Stimulated activated naive CD4-positive, alpha-beta T cell treated with Interleukin-2 at 50 U/mL for 16 hours (primary cell): ENCODE measurements around the gene SRGAP1.

ENCODE experiments used
- DNase-seq: peaks from one replicate; lab custom pipeline; 2025; lab: John Stamatoyannopoulos, UW

The SRGAP1 gene

GRCh38 chr12:63844391-63845341 is at the start of gene SRGAP1:
TSS of gene SRGAP1 (plus strand) at chr12:63844700. CDS start at chr12:63844817, 117 bp downstream.
- no peak for DNase-seq

- no peak for DNase-seq
Observed at GRCh38 chr12:63795032-63795687, 49.3 kb upstream of the SRGAP1 start.

DNA sequence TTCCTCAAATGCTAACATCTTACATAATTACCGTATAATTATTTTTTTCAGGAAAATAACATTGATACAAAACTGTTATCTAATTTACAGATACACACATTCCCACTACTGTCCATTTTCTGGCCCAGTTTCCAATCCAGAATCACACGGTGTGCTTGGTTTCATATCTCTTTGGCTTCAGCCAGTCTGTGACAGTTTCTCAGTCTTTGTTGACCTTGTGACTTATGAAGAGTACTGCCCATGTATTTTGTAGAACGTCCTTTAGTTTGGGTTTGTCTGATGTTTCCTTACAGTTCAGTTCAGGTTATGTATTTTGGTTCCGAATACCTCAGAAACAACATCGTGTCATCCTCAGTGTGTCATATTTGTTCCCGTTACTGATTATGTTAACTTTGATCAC is 48.6 kb upstream of the SRGAP1 start:
- DNase-seq = no peak

GRCh38 chr12:63802012-63802608 is 42.4 kb upstream of the SRGAP1 start:
- DNase-seq = no peak

- no peak for DNase-seq
Observed at GRCh38 chr12:63804746-63805145, 39.8 kb upstream of the SRGAP1 start.

GRCh38 chr12:63805704-63806672 is 38.5 kb upstream of the SRGAP1 start:
- DNase-seq = no peak

DNA sequence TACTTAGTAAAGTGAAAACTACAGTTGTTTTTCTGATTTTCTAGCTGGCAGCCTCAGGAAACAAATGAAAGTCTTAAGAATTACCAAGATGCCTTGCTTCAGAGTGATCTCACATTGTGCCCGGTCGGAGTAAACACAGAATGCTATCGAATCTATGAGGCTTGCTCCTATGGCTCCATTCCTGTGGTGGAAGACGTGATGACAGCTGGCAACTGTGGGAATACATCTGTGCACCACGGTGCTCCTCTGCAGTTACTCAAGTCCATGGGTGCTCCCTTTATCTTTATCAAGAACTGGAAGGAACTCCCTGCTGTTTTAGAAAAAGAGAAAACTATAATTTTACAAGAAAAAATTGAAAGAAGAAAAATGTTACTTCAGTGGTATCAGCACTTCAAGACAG is 35.9 kb upstream of the SRGAP1 start:
- DNase-seq = no peak

DNA sequence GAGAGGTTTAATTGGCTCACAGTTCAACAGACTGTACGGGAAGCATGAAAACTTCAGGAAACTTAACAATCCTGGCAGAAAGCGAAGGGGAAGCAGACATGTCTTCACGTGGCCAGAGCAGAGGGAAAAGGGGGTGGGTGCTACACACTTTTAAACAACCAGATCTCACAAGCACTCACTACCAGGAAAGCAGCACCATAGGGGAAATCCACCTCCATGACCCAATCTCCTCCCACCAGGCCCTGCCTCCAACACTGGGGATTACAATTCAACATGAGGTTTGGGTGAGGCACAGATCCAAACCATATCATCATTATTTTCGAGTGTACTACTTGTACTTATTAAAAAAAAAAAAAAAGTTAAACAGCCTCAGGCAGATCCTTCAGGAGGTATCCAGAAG is 34.9 kb upstream of the SRGAP1 start:
- no peak for DNase-seq

- no peak for DNase-seq
Observed at GRCh38 chr12:63811334-63811733, 33.2 kb upstream of the SRGAP1 start.

- DNase-seq = no peak
Observed at GRCh38 chr12:63811755-63812154, 32.7 kb upstream of the SRGAP1 start.

DNA sequence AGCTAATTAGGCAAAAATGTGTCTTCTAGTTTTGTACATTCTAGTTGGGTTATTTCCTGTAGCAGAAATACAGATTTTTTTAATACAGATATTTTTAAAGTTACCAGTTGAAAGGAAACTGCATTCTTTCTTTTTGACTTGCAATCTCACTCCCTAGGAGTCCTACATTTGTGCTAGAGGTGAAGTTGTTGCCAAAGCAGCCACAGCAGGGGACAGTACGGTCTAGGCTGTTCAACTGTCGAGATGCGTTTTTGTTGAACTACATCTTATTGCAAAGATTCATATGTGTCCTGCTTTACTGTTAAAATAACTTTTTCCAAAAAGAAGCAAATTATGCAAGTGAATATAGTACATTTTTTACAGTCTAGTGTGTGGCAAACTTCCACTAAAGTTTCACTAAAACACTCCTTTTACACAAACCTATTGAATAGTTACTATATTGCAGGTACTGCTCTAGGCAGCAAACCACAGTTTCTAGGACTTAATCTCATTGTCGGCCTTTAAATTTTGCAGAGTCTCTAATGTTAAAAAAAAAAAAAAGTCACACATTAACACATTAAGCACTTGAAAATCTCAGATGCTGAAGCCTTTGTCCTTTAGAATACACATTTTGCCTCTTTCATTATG is 30.2 kb upstream of the SRGAP1 start:
- DNase-seq = no peak

DNA sequence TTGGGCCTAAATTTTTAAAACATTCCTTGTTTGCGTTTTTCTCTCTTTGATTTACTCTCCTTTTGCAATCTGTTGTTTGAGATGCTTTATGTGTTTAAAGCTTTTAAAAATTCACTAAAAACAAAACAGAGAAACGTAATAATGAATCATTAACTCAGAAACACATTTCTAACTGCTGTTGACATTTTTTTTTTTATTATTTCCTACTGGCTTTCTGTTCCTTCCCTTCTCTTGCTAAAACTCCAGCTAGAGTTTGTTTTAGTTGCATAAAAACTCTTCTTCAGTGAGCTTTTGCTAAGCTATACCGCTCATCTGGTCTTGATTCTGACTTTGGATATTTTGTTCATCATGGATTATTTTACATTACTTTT is 29.0 kb upstream of the SRGAP1 start:
- no peak for DNase-seq

DNA sequence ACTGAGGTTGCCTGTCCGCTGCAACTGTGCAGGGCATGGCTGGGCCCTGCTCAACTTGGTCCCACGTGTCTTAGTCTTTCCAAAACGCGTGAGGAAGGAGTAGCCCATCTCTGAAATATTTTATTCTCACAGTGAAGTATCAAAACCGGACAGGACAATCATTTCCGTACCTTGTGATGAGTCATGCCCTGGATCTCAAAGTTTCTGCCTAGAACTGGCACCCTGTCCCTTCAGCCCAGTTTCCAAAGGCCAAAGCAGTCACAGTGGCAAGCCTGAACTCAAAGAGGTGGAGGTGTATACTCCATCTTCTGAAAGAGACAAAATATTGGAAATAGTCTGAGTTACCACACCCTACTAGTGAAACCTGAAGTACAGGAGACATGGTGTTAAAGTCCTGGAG is 28.5 kb upstream of the SRGAP1 start:
- no peak for DNase-seq

DNA sequence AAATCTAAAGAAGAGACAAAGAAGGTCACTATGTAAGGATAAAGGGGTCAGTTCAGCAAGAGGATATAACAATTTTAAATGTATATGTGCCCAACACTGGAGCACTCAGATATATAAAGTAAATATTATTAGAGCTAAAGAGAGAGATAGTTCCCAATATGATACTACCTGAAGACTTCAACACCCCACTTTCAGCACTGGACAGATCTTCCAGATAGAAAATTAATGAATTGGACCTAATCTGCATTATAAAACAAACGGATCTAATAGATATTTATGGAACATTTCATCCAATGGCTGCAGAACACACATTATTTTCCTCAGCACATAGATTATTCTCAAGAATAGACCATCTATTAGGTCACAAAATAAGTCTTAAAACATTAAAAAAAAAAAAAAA is 24.1 kb upstream of the SRGAP1 start:
- DNase-seq = no peak

DNA sequence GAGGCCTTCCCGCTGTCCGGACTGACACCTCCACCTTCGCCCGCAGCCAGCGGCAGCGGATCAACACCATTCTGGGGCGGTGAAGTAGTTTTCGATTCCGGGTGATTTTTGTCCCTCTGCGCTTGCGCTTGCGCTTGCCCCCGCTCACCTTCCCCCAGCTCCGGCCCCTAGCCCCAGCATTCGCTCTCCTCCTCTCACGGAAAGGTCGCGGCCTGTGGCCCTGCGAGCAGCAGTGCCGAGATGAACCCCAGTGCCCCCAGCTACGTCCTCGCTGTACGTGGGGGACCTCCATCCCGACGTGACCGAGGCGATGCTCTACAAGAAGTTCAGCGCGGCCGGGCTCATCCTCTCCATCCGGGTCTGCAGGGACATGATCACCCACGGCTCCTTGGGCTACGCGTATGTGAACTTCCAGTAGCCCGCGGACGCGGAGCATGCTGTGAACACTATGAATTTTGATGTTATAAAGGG is 22.7 kb upstream of the SRGAP1 start:
- DNase-seq = no peak

- no peak for DNase-seq
Observed at GRCh38 chr12:63822352-63822751, 22.1 kb upstream of the SRGAP1 start.

GRCh38 chr12:63823040-63823439 is 21.5 kb upstream of the SRGAP1 start:
- DNase-seq = no peak

GRCh38 chr12:63826006-63826585 is 18.4 kb upstream of the SRGAP1 start:
- no peak for DNase-seq

- no peak for DNase-seq
Observed at GRCh38 chr12:63828867-63829266, 15.6 kb upstream of the SRGAP1 start.

DNA sequence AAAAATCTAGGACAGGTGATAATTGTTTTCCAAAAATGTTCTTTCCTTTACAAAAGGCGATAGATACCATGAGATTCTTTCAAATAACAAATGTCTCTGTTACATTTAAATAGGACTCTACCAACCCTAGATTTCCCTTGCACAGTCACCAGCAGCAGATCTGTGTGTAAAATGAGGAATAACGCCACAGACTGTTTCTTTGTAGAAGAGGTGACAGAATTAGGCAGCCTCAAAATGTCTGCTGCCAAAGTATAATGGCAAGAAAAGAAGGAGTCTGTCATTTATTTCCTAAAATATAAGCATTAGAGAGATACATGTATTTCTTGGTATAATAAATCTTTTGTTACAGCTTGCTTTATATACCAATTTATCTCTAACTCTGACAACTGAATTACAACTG is 8.5 kb upstream of the SRGAP1 start:
- DNase-seq = no peak

GRCh38 chr12:63836936-63837335 is 7.6 kb upstream of the SRGAP1 start:
- DNase-seq = no peak
